Measurements from ENCODE around the gene SPRR5. TPM values are rescaled to one million over a fixed set of nuclear protein-coding genes. Genes with fewer than 3 reads are reported as not detected.

The SPRR5 gene
- total and polyA plus RNA-seq, 9 of the 15 experiments (the other 6 are each of a cell fraction or from before 2014, with no cell fraction given): not detected

DNA sequence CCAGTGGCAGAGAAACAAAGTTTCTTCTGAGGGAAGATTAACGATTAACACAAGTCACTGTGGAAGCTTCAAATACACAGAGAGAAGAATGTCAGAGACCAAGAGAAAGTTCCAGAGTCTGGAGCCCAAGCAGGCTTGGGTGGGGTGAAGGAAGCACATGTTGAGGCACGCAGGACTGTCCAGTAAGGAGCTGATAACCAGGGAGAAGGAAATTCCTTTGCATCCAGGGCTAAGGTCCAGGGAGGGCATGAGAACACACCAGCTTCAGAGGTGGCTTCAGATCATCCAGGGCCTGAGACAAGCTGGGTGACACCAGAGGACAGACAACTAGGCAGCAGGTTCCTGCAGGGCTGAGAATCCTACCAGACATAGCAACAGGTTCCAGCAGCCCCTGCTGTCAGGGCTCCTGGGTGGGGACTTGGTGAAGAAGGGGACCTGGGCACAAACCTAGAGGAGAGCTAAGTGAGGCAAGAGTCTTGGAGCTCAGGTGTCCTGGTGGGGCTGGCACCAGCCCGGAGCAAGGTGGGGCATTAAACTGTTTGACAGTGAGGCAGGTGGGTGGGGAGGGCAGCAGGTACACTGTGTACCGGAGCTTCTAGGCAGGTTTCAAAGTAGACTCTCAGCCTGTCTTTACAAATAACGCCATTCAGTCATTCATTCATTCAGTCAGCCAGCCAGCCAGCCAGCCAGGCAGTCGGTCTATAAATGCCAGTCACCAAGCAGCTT, 34.3 kb downstream of the SPRR5 start:
- BruUV-seq (replicated peaks): no TSS peak
- POLR2A ChIA-PET: interaction anchor here (1.7 kb wide), 1 partner anchor 10 kb away, joined by 4 read pairs; no protein-coding TSS in a partner anchor
- DNase-seq (ENCODE audit: extremely low read depth in 1 of 4, low spot score in 3 of 4): no peak

More for the DNA sequence above, 34.3 kb downstream of the SPRR5 start:
- intact Hi-C loops (cut with micrococcal nuclease): no loop called here
- H2AFZ ChIP-seq (ENCODE audit: low read depth, low read length): no peak overlapping the region
- CTCF ChIA-PET (ENCODE audit: low intra/inter-chr PET ratio): no interaction called here
- H3K36me3 ChIP-seq (ENCODE audit: control insufficient read depth, insufficient read depth, low read length): no peaks in the 10 kb centered on the region
- H3K27ac ChIP-seq (ENCODE audit: extremely low read depth, low read depth, low read length): no peak overlapping the region
- H3K27me3 ChIP-seq (ENCODE audit: control insufficient read depth in 2 of 2, insufficient read depth in 2 of 2, low read length in 2 of 2): peaks cover 0 to 10% of the 10 kb centered on the region in 2 experiments; a peak in 3 of 5 replicates
- no peak overlapping the region for H3K4me3 ChIP-seq
- H4K20me1 ChIP-seq (replicated peaks; ENCODE audit: control insufficient read depth, insufficient read depth, low read length): no peaks in the 10 kb centered on the region
- WGBS (ENCODE audit: insufficient coverage, low coverage, missing lambda C conversion rate): 1% methylated on average over 6 of the region's 6 CpGs
- H3K9me3 ChIP-seq (replicated peaks; ENCODE audit: control insufficient read depth, insufficient read depth, low read depth, low read length): no peaks in the 10 kb centered on the region
- no peak for FAIRE-seq
- H3K9me1 ChIP-seq (ENCODE audit: control insufficient read depth, insufficient read depth, low read length): no peaks in the 10 kb centered on the region
- no peak overlapping the region for H3K9ac ChIP-seq (ENCODE audit: insufficient read depth in 1 of 2, low read depth in 2 of 2, low read length in 2 of 2)
- TF ChIP-seq CHD2 (IDR thresholded peaks at IDR 0.05; ENCODE audit: low read depth, low read length): no peak
- TF ChIP-seq, protein P1, sequence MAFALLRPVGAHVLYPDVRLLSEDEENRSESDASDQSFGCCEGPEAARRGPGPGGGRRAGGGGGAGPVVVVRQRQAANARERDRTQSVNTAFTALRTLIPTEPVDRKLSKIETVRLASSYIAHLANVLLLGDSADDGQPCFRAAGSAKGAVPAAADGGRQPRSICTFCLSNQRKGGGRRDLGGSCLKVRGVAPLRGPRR (CRISPR knock-in tag; IDR thresholded peaks at IDR 0.05): no peak
- no peak for TF ChIP-seq ZNF134 (CRISPR knock-in tag; conservative IDR thresholded peaks at IDR 0.05)
- TF ChIP-seq ELF1 (tag; IDR thresholded peaks at IDR 0.05): no peak
- TF ChIP-seq, protein P2, sequence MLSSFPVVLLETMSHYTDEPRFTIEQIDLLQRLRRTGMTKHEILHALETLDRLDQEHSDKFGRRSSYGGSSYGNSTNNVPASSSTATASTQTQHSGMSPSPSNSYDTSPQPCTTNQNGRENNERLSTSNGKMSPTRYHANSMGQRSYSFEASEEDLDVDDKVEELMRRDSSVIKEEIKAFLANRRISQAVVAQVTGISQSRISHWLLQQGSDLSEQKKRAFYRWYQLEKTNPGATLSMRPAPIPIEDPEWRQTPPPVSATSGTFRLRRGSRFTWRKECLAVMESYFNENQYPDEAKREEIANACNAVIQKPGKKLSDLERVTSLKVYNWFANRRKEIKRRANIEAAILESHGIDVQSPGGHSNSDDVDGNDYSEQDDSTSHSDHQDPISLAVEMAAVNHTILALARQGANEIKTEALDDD (IDR thresholded peaks at IDR 0.05): no peak
- TF ChIP-seq, protein P3, sequence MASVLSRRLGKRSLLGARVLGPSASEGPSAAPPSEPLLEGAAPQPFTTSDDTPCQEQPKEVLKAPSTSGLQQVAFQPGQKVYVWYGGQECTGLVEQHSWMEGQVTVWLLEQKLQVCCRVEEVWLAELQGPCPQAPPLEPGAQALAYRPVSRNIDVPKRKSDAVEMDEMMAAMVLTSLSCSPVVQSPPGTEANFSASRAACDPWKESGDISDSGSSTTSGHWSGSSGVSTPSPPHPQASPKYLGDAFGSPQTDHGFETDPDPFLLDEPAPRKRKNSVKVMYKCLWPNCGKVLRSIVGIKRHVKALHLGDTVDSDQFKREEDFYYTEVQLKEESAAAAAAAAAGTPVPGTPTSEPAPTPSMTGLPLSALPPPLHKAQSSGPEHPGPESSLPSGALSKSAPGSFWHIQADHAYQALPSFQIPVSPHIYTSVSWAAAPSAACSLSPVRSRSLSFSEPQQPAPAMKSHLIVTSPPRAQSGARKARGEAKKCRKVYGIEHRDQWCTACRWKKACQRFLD (CRISPR knock-in tag; IDR thresholded peaks at IDR 0.05): no peak
- H3K4me2 ChIP-seq (ENCODE audit: insufficient read depth, low read length): no peak overlapping the region
- ATAC-seq: no peak
- in situ Hi-C loops (cut with MboI): no loop called here
- no peaks in the 10 kb centered on the region for H3K4me1 ChIP-seq (replicated peaks in 1 of 2; ENCODE audit: control insufficient read depth in 2 of 2, insufficient read depth in 2 of 2, low read length in 2 of 2)
- H3K79me2 ChIP-seq (ENCODE audit: control insufficient read depth, insufficient read depth, low read length): no peaks in the 10 kb centered on the region

Measured in K562 (cell line).